Measurements from ENCODE around the gene FARP1.

The FARP1 gene

GRCh38 chr13:98441056-98441676 lies 298.3 kb downstream of the FARP1 start:
- TF ChIP-seq, protein P1, sequence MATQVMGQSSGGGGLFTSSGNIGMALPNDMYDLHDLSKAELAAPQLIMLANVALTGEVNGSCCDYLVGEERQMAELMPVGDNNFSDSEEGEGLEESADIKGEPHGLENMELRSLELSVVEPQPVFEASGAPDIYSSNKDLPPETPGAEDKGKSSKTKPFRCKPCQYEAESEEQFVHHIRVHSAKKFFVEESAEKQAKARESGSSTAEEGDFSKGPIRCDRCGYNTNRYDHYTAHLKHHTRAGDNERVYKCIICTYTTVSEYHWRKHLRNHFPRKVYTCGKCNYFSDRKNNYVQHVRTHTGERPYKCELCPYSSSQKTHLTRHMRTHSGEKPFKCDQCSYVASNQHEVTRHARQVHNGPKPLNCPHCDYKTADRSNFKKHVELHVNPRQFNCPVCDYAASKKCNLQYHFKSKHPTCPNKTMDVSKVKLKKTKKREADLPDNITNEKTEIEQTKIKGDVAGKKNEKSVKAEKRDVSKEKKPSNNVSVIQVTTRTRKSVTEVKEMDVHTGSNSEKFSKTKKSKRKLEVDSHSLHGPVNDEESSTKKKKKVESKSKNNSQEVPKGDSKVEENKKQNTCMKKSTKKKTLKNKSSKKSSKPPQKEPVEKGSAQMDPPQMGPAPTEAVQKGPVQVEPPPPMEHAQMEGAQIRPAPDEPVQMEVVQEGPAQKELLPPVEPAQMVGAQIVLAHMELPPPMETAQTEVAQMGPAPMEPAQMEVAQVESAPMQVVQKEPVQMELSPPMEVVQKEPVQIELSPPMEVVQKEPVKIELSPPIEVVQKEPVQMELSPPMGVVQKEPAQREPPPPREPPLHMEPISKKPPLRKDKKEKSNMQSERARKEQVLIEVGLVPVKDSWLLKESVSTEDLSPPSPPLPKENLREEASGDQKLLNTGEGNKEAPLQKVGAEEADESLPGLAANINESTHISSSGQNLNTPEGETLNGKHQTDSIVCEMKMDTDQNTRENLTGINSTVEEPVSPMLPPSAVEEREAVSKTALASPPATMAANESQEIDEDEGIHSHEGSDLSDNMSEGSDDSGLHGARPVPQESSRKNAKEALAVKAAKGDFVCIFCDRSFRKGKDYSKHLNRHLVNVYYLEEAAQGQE (IDR thresholded peaks at IDR 0.05; ENCODE audit: low read depth): peak; percentile 68
- no peak for TF ChIP-seq RAD21 (IDR thresholded peaks at IDR 0.05; ENCODE audit: low read depth)

DNA sequence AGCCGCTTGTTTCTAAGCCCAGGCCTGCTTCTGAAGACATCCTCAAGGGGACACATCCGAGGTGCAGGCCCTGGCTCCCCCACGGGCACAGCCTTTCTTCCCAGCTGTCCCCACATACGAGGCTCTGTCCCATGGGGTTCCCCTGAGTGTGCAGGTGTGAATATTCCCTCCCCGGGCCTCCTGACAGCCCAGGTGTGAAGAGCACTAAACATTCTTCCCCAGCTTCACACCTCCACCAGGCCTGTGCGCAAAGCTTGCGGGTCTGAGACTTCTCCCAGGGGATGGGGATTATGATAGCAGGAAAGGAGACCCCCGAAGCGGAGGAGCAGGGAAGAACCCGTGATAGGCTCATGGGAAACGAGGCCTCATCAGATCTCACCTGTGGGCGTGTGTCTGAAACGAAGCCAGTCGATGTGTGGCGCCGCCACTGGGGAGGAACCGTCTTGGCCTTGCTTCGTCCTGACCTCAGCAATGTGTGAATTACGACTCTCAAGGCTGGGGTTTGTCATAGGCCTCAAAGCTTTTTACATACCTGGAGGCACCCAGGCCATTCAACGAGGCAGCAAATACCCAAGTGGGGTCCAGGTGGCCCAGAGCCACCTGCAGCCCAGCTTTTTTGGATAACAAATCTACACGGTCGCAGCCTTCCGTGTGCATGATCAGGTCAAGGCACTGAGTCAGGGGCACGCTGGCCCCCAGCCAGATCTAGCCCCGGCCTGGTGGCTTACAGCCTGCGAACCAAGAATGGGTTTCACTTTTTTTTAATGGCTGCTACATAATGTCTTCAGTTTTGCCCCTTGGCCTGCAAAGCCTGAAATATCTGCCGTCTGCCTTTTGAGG lies 299.7 kb downstream of the FARP1 start:
- TF ChIP-seq EP300 (IDR thresholded peaks at IDR 0.05; ENCODE audit: borderline replicate concordance) (no peak), EGR1 (IDR thresholded peaks at IDR 0.05) (no peak), FOXM1 (IDR thresholded peaks at IDR 0.05; ENCODE audit: borderline replicate concordance, low read depth) (no peak), TEAD4 (IDR thresholded peaks at IDR 0.05) (no peak), RAD21 (IDR thresholded peaks at IDR 0.05; ENCODE audit: low read depth) (no peak), YY1 (IDR thresholded peaks at IDR 0.05; ENCODE audit: low read depth) (no peak), TAF1 (IDR thresholded peaks at IDR 0.05; ENCODE audit: low read depth) (no peak), TCF12 (IDR thresholded peaks at IDR 0.05; ENCODE audit: low read depth) (no peak), CEBPB (IDR thresholded peaks at IDR 0.05) (no peak), ZBTB7A (IDR thresholded peaks at IDR 0.05; ENCODE audit: low read depth) (no peak), CREB1 (IDR thresholded peaks at IDR 0.05; ENCODE audit: low read depth) (no peak)
- TF ChIP-seq, protein P1 (IDR thresholded peaks at IDR 0.05; ENCODE audit: low read depth): no peak
- TF ChIP-seq, protein P2, sequence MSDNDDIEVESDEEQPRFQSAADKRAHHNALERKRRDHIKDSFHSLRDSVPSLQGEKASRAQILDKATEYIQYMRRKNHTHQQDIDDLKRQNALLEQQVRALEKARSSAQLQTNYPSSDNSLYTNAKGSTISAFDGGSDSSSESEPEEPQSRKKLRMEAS (IDR thresholded peaks at IDR 0.05): no peak
- TF ChIP-seq, protein P3, sequence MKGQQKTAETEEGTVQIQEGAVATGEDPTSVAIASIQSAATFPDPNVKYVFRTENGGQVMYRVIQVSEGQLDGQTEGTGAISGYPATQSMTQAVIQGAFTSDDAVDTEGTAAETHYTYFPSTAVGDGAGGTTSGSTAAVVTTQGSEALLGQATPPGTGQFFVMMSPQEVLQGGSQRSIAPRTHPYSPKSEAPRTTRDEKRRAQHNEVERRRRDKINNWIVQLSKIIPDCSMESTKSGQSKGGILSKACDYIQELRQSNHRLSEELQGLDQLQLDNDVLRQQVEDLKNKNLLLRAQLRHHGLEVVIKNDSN (IDR thresholded peaks at IDR 0.05): no peak

DNA sequence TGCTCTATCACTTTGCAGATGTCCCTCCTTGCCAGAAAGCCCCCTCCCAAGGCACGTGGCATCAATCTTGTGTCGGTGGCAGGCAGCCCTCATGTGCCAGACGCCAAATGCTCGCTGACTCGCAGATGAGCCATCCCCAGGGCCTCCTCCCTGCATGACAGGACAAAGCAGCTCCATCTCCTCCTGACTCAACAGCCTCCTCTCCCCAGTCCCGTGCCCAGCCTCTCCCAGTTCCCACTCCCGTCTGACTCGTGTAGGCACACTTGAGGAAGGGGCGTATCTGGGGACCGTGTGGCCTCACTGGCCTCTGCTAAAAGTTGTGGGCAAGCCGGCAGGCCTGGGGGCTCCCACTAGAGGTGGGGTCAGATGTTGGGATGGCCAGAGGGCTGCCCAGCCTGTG lies 300.4 kb downstream of the FARP1 start:
- no peak for TF ChIP-seq NFIC (IDR thresholded peaks at IDR 0.05)
- no peak for TF ChIP-seq CEBPB (IDR thresholded peaks at IDR 0.05)
- no peak for TF ChIP-seq EP300 (IDR thresholded peaks at IDR 0.05; ENCODE audit: borderline replicate concordance)
- no peak for TF ChIP-seq FOXM1 (IDR thresholded peaks at IDR 0.05; ENCODE audit: borderline replicate concordance, low read depth)
- TF ChIP-seq YY1 (IDR thresholded peaks at IDR 0.05; ENCODE audit: low read depth): no peak
- TF ChIP-seq, protein P3 (IDR thresholded peaks at IDR 0.05): no peak
- TF ChIP-seq, protein P1 (IDR thresholded peaks at IDR 0.05; ENCODE audit: low read depth): no peak
- no peak for TF ChIP-seq EGR1 (IDR thresholded peaks at IDR 0.05)

GRCh38 chr13:98443800-98444325 lies 301.0 kb downstream of the FARP1 start:
- TF ChIP-seq, protein P1 (IDR thresholded peaks at IDR 0.05; ENCODE audit: low read depth): no peak
- TF ChIP-seq, protein P2 (IDR thresholded peaks at IDR 0.05): no peak
- TF ChIP-seq, protein P3 (IDR thresholded peaks at IDR 0.05): no peak
- TF ChIP-seq CEBPB (IDR thresholded peaks at IDR 0.05) (no peak), YY1 (IDR thresholded peaks at IDR 0.05; ENCODE audit: low read depth) (no peak), CREB1 (IDR thresholded peaks at IDR 0.05; ENCODE audit: low read depth) (no peak), ZBTB7A (IDR thresholded peaks at IDR 0.05; ENCODE audit: low read depth) (no peak), TEAD4 (IDR thresholded peaks at IDR 0.05) (no peak), EGR1 (IDR thresholded peaks at IDR 0.05) (no peak), FOXM1 (IDR thresholded peaks at IDR 0.05; ENCODE audit: borderline replicate concordance, low read depth) (no peak), NFIC (IDR thresholded peaks at IDR 0.05) (no peak), TAF1 (IDR thresholded peaks at IDR 0.05; ENCODE audit: low read depth) (no peak), RAD21 (IDR thresholded peaks at IDR 0.05; ENCODE audit: low read depth) (no peak), TCF12 (IDR thresholded peaks at IDR 0.05; ENCODE audit: low read depth) (no peak), EP300 (IDR thresholded peaks at IDR 0.05; ENCODE audit: borderline replicate concordance) (no peak)
